Gastrocnemius medialis (tissue), 4 donors: ENCODE results near the gene NTMT1.

Source experiments
- CTCF ChIP-seq, 5 experiments: fragments of 450-650 bp in 3 of 5; fragments of 200-600 bp in 2 of 5; sonication (generic) in 2 of 5; IDR thresholded peaks in 4 of 5; conservative IDR thresholded peaks in 1 of 5; 1 replicate in 4 of 5; 2 replicates in 1 of 5; pipeline ENCODE4 v1.5.1; 2016 to 2019; ENCODE audit warnings: antibody characterized with exemption in 5 of 5, mild to moderate bottlenecking in 3 of 5, moderate library complexity in 3 of 5
- POLR2A ChIP-seq, 2 donors: fragments of 450-650 bp; IDR thresholded peaks; one replicate each; pipeline ENCODE4 v1.6.1; 2017; ENCODE audit warnings: antibody characterized with exemption in 2 of 2, mild to moderate bottlenecking in 2 of 2, moderate library complexity in 2 of 2

GRCh38 chr9:129606161-129607026 is 19.6 kb upstream of the NTMT1 start:
- no peak for TF ChIP-seq CTCF (IDR thresholded peaks at IDR 0.05 in 4 of 5, conservative IDR thresholded peaks at IDR 0.05 in 1 of 5)
- TF ChIP-seq POLR2A (IDR thresholded peaks at IDR 0.05) = no peak
